Upper lobe of right lung (tissue), 1 donor: ENCODE results near the gene ZBTB22. TPM values are rescaled to one million over a fixed set of nuclear protein-coding genes. Genes with fewer than 3 reads are reported as not detected.
"Not testable (repeated sequence)": the region's sequence is repeated elsewhere in the genome, so short reads cannot be mapped to it uniquely, and the experiment has no call there.

Source experiments
- ATAC-seq: fragments of 200-7000 bp; cut with Tn5 transposase; one replicate; pipeline ENCODE4 v1.9.1; 2020; ENCODE audit warnings: mild to moderate bottlenecking, moderate library complexity
- DNase-seq: peaks from one replicate; pipeline ENCODE4 v3.0.0-alpha.2; 2020
- H3K27ac ChIP-seq: fragments of 200-600 bp; one replicate; pipeline ENCODE4 v1.8.0; 2022
- H3K27me3 ChIP-seq: fragments of 200-600 bp; one replicate; pipeline ENCODE4 v1.8.0; 2022; ENCODE audit warnings: mild to moderate bottlenecking
- H3K36me3 ChIP-seq: fragments of 200-600 bp; one replicate; pipeline ENCODE4 v1.8.0; 2022
- H3K4me1 ChIP-seq: fragments of 200-600 bp; one replicate; pipeline ENCODE4 v1.8.0; 2022
- H3K4me3 ChIP-seq: fragments of 200-600 bp; one replicate; pipeline ENCODE4 v1.8.0; 2022; ENCODE audit warnings: mild to moderate bottlenecking
- H3K9me3 ChIP-seq: fragments of 200-600 bp; one replicate; pipeline ENCODE4 v1.8.0; 2022
- intact Hi-C: fragments of 100-400 bp; cut with DNase I; formaldehyde crosslinking; loops from one replicate; pipeline ENCODE4 v1.11.0; 2022
- total RNA-seq: library from RNA; stranded (reverse); fragmentation: NEBNext Ultra II Directional; extraction: Animal tissue kit (Norgen Biotek cat#: 25700); gene quantifications from one replicate; pipeline ENCODE4 v1.2.1, GENCODE V29; 2021
- TF ChIP-seq, protein P1 (sequence below): fragments of 200-600 bp; IDR thresholded peaks from one replicate; pipeline ENCODE4 v1.8.0; 2022; ENCODE audit warnings: antibody characterized with exemption
- donor health status: DM: no; HTN: yes; CAD: no; lungs with severe emphysema.

ZBTB22 gene
- total RNA-seq, 1 donor from 2014 or later = 26.2 TPM

DNA sequence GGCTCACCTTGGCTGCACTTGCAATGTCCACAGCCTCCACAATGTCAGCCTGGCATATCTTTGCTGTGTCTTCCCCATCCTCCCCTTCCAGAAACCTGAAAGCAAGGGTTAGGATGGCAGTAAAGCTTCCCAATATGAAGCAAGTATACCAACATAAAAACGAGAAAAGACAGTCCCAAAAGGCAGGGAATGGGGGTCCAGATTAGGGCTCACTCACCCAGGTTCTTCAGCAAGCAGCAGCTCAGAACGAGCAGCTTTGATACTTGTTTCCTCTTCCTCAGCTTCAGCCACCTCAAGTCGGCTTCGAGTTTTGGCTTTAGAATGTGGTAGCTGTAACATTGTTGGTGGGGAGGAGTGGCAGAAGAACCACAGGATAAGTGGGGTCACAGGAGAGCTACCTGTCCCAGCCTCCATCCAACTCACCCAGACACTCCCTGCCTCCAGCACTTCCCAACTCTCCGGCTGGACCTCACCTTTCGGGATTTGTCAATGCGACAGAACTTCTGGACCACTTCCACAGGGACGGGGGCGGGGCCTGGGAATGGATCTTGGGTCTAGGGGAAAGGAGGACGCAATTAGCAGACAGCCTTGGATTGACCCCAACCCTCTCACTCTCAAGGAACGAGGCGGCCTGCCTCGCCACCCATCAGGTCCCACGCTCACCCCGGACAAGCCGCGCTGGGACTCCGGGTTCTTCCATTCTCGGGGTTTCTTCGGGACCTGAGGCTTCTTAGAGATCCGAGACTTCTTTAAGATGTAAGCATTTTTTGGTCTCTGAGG, 29.2 kb downstream of the ZBTB22 start:
- DNase-seq (no peak), ATAC-seq (no peak)
- Histone ChIP-seq H3K9me3 (no peaks in the 10 kb centered on the region), H3K4me1 (peaks cover 19% of the 10 kb centered on the region), H3K27ac (peak overlapping the region; percentile 73), H3K36me3 (peaks cover 61% of the 10 kb centered on the region), H3K27me3 (no peaks in the 10 kb centered on the region), H3K4me3 (peak overlapping the region; percentile 89)
- TF ChIP-seq, protein P1, sequence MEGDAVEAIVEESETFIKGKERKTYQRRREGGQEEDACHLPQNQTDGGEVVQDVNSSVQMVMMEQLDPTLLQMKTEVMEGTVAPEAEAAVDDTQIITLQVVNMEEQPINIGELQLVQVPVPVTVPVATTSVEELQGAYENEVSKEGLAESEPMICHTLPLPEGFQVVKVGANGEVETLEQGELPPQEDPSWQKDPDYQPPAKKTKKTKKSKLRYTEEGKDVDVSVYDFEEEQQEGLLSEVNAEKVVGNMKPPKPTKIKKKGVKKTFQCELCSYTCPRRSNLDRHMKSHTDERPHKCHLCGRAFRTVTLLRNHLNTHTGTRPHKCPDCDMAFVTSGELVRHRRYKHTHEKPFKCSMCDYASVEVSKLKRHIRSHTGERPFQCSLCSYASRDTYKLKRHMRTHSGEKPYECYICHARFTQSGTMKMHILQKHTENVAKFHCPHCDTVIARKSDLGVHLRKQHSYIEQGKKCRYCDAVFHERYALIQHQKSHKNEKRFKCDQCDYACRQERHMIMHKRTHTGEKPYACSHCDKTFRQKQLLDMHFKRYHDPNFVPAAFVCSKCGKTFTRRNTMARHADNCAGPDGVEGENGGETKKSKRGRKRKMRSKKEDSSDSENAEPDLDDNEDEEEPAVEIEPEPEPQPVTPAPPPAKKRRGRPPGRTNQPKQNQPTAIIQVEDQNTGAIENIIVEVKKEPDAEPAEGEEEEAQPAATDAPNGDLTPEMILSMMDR = no peak
- intact Hi-C loops = no loop called here

DNA sequence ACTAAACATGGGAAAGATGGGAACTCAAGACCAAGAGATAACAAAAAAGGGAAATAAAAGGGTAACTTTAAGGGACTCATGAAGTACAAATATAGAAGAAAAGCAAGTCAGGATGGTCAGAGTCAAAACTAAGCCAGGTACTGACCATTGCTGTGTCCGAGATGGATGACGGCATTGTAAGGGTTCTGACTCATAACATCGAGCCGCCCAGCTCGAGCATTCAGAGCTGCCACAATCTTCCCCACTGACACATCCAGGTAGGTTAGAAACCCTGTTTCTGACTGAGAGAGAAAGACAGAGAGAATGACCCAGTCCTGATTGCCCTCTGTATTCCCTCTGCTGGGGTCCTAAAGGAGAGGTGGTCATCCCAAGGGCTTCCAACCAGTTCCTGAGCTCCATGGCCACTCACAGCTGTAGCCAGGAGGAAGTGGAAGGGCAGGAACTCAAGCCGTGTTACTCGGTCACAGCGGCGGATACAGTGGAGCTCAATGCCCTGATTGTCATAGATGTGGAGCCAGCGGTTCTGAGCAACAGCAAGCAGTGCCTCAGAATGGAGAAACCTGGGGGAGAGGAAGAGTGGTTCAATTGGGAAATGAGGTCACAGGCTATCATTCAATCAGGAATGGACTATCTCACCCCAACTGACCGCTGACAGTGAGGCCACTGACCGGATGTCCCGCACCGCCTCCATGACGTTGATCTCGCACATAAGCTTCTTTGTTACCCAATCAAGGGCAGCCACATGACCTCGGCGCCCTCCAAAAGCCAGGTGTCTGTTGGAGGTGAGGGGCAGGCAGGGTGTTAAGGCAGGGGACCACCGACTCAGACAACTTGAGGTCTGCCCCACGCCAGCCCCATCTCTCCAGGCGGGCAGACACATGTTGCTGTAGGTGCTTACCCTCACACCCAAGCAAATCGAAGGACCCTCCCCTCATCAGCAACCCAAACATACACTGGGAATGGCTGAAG, 30.3 kb downstream of the ZBTB22 start:
- TF ChIP-seq, protein P1 = no peak
- Histone ChIP-seq H3K27me3 (no peaks in the 10 kb centered on the region), H3K4me1 (peaks cover 19% of the 10 kb centered on the region), H3K4me3 (no peak overlapping the region), H3K36me3 (peaks cover 54% of the 10 kb centered on the region), H3K27ac (no peak overlapping the region), H3K9me3 (no peaks in the 10 kb centered on the region)
- DNase-seq (no peak), ATAC-seq (no peak)
- intact Hi-C loops = no loop called here

DNA sequence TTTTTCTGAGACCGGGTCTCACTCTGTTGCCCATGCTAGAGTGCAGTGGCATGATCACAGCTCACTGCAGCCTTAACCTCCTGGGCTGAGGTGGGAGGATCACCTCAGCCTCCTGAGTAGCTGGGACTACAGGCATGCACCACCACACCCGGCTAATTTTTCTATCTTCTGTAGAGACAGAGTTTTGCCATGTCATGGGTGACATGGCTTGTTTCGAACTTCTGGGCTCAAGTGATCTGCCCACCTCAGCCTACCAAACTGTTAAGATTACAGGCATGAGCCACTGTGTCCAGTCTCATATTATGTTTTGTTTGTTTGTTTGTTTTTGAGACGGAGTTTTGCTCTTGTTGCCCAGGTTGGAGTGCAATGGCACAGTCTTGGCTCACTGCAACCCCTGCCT, 32.3 kb downstream of the ZBTB22 start:
- DNase-seq, H3K4me3 ChIP-seq, intact Hi-C loops, ATAC-seq, H3K27ac ChIP-seq, H3K27me3 ChIP-seq, H3K9me3 ChIP-seq: not testable (repeated sequence)
- H3K36me3 ChIP-seq = peaks cover 45% of the 10 kb centered on the region
- peaks cover 16% of the 10 kb centered on the region for H3K4me1 ChIP-seq

DNA sequence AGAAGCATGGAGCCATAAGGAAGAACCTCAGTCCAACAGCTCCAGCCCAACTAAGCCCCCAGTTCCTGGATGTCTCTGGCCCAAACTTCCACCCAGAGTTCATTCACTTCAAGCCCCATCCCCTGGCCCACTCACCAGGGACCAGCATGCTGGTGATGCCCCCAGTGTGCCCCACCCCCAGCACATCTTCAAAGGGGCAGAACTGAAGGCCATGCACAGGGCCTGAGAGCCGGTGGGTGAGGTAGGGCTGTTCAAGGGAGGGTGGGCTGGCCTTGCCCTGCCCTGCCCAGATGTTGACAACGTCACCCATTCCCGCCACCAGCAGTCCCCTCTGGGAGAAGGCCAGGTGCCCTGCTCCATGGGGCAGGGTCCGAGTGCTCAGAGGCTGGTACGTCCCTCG, 37.0 kb downstream of the ZBTB22 start:
- Histone ChIP-seq H3K27ac (no peak overlapping the region), H3K4me3 (no peak overlapping the region), H3K36me3 (peaks cover 44% of the 10 kb centered on the region), H3K27me3 (no peaks in the 10 kb centered on the region), H3K4me1 (peaks cover 22% of the 10 kb centered on the region), H3K9me3 (no peaks in the 10 kb centered on the region)
- no peak for ATAC-seq
- no peak for DNase-seq
- intact Hi-C loops = no loop called here
- TF ChIP-seq, protein P1 = no peak

DNA sequence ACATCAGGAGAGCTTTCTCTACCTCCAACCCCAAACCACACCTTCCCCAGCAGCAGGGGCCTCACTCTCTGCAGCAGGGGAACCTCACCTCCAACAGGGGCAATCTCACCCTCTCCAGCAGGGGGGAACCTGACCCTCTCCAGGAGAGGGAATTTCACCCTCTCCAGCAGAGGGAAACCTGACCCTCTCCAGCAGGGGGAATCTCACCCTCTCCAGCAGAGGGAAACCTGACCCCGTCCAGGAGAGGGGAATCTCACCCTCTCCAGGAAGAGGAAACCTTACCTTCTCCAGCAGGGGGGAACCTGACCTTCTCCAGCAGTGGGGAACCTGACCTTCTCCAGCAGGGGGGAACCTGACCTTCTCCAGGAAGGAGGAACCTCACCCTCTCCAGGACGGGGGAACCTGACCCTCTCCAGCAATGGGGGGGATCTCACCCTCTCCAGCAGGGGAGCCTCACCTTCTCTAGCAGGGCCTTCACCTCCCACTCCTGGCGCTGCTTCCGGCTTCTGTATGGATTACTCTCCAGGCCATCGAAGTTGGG, 37.5 kb downstream of the ZBTB22 start:
- no peak overlapping the region for H3K4me3 ChIP-seq
- H3K9me3 ChIP-seq = no peaks in the 10 kb centered on the region
- DNase-seq = no peak
- no peak overlapping the region for H3K27ac ChIP-seq
- TF ChIP-seq, protein P1 = peak; percentile 35
- peaks cover 26% of the 10 kb centered on the region for H3K4me1 ChIP-seq
- peaks cover 44% of the 10 kb centered on the region for H3K36me3 ChIP-seq
- H3K27me3 ChIP-seq = no peaks in the 10 kb centered on the region
- no peak for ATAC-seq
- intact Hi-C loops = no loop called here
